ENCODE data around the gene ECT2L. TPM values are rescaled to one million over a fixed set of nuclear protein-coding genes. Genes with fewer than 3 reads are reported as not detected.

Gene ECT2L, protein sequence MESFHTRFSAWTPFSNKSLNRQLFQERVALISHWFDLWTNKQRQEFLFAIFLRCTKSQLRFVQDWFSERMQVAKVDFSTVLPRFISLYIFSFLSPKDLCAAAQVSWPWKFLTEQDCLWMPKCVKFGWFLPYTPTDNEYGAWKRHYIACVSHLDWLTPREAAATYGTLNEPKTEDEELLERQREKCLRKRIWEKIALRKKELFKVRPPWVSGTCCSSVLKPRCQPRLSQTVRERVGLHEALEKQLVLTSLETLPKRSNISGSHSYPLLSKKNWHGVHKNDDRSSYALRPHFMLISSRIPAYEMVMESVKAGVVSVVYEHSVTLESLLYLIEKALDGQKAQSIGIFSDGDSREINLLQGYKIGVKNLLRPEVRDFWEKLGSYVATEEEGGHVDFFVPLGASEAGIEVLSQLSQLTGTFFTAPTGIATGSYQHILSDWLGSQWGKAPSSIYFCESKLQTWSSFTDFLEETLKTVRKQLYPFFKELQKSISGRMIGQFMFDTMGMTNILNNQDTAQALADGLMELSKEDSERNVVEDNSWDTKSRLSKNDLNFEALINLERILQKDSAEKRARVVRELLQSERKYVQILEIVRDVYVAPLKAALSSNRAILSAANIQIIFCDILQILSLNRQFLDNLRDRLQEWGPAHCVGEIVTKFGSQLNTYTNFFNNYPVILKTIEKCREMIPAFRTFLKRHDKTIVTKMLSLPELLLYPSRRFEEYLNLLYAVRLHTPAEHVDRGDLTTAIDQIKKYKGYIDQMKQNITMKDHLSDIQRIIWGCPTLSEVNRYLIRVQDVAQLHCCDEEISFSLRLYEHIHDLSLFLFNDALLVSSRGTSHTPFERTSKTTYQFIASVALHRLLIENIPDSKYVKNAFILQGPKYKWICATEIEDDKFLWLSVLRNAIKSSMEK
- not detected in 2 replicates for total RNA-seq (2014; rRNA removed; shearing (Covaris generic))

DNA sequence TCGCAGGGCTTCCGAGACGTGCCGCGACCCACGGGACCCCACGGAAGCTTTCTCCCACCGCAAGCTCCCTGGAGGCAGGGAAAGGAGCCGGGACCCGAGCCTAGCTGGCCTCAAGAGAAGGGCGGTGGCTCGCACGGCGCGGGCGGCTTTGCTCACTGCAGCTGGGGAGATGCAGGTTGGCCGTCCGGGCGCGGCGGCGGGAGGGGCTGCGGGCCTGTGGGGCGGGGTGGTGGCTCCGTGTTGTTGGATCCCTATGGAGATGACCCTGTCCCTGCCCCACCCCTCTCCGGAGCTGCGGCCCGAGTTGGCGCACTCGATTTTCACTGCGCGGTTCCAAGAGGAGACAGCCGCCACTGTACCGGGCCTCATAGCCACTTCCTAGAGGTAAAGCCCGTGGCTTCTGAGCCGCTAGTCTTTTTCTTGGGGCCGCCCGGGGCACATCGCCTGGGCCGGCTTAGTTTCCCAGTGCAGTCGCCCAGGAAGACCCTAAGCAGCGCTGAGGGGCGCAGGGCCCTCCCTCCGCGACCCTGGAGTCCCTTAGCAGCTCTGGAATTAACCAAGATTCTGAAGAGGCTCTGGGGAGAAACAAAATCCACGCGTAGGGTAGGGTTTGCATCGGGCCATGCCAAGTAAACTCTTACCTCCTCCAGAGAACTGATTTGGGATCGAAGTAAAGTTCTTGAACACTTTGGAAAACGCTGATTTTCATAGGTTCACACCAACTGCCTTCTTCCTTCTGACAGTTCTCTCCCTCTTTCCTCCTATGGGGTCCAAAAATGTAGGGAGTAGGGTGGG, at the start of gene ECT2L:
Gene ECT2L (plus strand): TSS at position 279 of the 795 bp plus-strand sequence. CDS start 17,188 bp downstream, outside the sequence.
- Histone ChIP-seq H3K27me3 (replicated peaks) (no peaks in the 10 kb centered on the region), H3K9me3 (replicated peaks) (no peaks in the 10 kb centered on the region), H3K36me3 (no peaks in the 10 kb centered on the region), H3K4me1 (replicated peaks) (no peaks in the 10 kb centered on the region), H3K4me3 (no peak within 1 kb of the TSS), H3K27ac (no peak within 1 kb of the TSS)
- no peak for DNase-seq (ENCODE audit: low read depth in 1 of 2, low spot score in 2 of 2)

DNA sequence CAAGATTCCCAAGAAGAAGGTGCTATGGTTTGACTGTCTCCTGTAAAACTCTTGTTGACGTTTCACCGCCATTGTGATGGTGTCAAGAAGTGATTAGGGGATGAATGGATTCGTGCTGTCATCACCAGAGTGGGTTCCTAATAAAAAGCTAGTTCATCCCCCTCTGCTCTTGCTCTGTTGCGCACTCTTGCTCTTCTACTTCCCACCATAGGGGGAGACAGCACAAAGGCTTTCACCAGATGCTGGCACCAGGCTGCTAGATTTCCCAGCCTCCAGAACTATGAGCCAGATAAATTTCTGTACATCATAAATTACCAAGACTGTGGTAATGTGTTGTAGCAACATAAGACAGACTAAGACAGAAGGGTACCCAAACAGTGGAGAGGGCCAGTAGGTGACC, 43.9 kb upstream of the ECT2L start:
- Histone ChIP-seq H3K36me3 (no peaks in the 10 kb centered on the region), H3K27ac (no peak overlapping the region), H3K4me1 (replicated peaks) (no peaks in the 10 kb centered on the region), H3K9me3 (replicated peaks) (0 out of 2 replicates have a peak, but pooled peaks cover 3% of the 10 kb centered on the region), H3K4me3 (no peak overlapping the region), H3K27me3 (replicated peaks) (no peaks in the 10 kb centered on the region)
- no peak for DNase-seq (ENCODE audit: low read depth in 1 of 2, low spot score in 2 of 2)

DNA sequence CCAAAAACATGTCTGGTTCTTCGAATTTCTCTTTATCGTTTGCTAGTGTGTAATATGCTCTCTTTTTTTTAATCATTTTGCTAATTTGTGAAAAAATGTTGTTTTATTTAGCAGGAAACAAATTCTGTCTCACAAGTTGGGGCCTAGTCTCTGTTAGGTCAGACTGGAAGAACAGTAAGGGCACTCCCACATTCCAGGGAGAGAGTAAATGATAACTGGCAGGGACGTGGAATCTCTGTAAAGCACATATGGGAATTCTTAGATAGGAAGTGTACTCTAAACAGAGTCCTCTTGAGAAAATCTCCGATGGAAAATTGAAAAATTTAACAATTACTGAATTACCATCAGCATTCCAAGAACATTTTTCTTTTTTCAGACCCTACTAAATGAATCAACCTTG, 38.8 kb upstream of the ECT2L start:
- Histone ChIP-seq H3K27ac (no peak overlapping the region), H3K4me1 (replicated peaks) (no peaks in the 10 kb centered on the region), H3K36me3 (no peaks in the 10 kb centered on the region), H3K4me3 (no peak overlapping the region), H3K9me3 (replicated peaks) (no peaks in the 10 kb centered on the region), H3K27me3 (replicated peaks) (no peaks in the 10 kb centered on the region)
- no peak for DNase-seq (ENCODE audit: low read depth in 1 of 2, low spot score in 2 of 2)

DNA sequence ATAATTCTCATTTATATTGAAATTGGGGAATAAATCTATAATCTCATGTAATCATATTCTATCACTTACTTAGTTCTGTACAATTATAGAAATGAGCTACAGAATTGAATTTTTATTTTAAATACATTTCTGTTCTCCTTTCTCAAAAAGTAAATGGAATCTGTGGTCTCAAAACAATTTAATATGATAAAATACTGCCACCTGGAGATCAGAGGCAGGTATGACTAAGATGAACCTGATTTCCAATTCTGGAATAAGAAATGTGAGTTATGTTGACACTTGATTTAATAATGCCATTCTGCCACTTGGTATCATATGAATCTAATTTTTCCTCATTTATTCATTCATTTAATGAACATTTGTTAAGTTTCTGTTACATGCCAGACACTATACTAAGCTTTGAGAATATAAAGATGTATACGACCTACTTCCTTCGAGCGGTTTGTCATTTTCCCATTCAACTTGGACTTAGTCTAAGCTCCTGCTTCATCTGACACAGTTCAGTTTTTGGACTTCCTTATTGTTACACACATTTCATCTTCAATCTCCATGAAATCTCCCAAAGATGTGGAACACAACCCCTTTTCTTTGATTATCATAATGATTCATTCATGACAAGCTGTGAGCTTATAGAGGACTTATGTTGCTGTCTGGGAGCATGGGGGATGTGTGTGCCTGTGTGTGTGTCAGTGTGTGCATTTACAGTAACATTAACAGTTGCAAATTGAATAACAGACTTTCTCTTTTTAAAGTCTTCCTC, 29.8 kb upstream of the ECT2L start:
- no peaks in the 10 kb centered on the region for H3K36me3 ChIP-seq
- no peaks in the 10 kb centered on the region for H3K9me3 ChIP-seq (replicated peaks)
- no peaks in the 10 kb centered on the region for H3K27me3 ChIP-seq (replicated peaks)
- H3K4me1 ChIP-seq (replicated peaks) = no peaks in the 10 kb centered on the region
- DNase-seq (ENCODE audit: low read depth in 1 of 2, low spot score in 2 of 2) = peak in 1 of 2 experiments; percentile 12
- H3K4me3 ChIP-seq = no peak overlapping the region
- no peak overlapping the region for H3K27ac ChIP-seq

DNA sequence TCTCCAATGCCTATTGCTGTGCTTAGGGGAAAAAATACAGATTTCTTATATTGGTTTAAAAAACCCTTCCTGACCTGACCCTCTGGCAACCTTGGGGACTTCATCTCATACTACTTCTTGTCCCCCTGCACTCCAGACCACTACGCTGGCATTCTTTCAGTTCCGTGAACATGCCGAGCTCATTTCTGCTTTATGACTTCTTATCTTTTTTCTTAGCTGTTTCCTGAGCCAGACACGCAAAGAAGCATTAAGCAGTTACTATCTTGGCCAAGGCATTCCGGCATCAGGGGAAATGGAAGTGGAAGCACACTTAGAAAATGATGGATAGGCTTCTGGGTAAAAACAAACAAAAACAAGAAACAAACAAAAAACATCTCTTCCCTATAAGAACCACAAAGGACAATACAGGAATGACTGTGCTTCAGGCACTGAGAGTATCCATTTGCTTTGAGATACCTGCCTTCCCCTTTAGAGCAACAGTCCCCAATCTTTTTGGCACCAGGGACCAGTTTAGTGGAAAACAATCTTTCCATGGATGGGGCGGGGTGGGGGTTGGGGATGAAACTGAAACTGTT, 26.7 kb upstream of the ECT2L start:
- Histone ChIP-seq H3K27ac (no peak overlapping the region), H3K27me3 (replicated peaks) (no peaks in the 10 kb centered on the region), H3K4me1 (replicated peaks) (peaks cover 4% of the 10 kb centered on the region; the same call in 1 of the 2 replicates), H3K36me3 (no peaks in the 10 kb centered on the region), H3K4me3 (no peak overlapping the region), H3K9me3 (replicated peaks) (no peaks in the 10 kb centered on the region)
- no peak for DNase-seq (ENCODE audit: low read depth in 1 of 2, low spot score in 2 of 2)

DNA sequence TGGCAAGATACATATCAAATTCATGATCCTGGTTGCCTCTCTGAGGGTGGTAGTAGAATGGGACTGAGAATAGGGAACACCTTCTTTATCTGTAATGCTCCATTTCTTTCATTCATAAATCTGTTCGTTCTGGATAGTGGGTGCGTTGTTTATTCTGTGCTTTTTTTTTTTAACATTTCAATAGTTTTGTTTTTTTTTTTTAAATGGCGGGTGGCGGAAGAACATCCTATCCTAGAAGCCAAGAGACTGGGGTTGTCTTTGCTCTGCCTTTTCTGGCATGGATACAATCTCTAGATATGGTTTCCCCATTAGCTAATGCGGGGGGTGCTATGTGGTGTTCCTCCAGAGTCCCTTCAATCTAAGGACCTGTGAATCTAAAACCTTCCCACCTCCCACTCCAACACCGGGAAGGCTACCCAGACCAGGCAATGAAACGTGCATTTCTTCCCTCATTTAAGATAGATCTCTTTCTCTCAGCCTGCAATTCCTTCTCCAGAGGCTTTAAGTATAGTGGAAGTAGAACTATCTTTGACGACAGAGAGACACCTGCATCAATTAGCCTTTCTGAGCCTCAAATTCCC, 23.2 kb upstream of the ECT2L start:
- H3K4me1 ChIP-seq (replicated peaks) = peaks cover 4% of the 10 kb centered on the region; the same call in 1 of the 2 replicates
- H3K27ac ChIP-seq = peak overlapping the region; percentile 96
- H3K27me3 ChIP-seq (replicated peaks) = no peaks in the 10 kb centered on the region
- H3K36me3 ChIP-seq = no peaks in the 10 kb centered on the region
- no peak for DNase-seq (ENCODE audit: low read depth in 1 of 2, low spot score in 2 of 2)
- no peaks in the 10 kb centered on the region for H3K9me3 ChIP-seq (replicated peaks)
- peak overlapping the region; percentile 79 for H3K4me3 ChIP-seq

DNA sequence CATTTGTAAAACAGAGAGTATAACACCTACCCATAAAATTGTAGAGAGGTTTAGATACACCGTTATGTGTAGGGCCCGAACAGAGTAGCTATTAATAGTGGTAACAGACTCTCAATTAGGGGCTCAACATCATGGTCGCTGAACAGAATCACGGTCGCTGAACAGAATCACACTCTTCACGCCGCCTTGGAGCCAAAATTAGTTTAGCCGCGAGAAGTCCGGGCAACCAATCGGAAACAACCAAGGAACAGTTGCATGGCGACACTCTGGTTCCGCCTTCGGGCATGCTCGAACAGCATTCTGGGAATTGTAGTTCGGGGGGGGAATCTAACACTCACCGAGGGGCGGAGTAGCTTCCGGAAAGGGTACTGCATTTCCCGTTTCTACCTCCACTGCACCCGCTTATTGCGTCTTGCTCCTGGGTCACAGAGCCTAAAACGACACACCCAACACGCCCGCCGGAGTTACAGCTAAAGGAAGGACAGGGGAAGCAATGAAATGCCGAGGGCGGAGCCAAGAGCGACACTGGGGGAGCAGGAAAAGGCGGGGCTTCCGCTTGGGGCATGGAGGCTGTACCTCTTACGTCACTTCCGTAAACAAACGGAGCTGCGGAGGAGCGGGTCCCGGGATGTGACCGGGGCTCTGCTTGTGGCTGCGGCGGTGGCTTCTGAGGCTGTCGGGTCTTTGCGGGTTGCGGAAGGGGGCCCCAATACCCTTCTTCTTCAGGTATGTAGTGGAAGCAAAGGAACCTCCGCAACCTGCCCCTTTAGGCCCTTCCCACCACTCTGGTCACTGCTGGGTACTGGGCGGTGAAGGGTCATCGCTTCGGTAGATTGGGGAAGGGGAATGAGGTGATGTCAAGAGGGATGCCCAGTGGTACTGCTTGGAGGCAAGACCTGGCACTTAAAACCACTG, 22.5 kb upstream of the ECT2L start, which contains the start of gene CCDC28A:
Gene CCDC28A (plus strand): TSS at position 593 of the 915 bp plus-strand sequence. CDS start 2,352 bp downstream, outside the sequence.
- H3K9me3 ChIP-seq (replicated peaks) = no peaks in the 10 kb centered on the region
- peak within 1 kb of the TSS; percentile 79 for H3K4me3 ChIP-seq
- peak within 1 kb of the TSS; percentile 96 for H3K27ac ChIP-seq
- peak; percentile 94 to 99 for DNase-seq (ENCODE audit: low read depth in 1 of 2, low spot score in 2 of 2)
- no peaks in the 10 kb centered on the region for H3K36me3 ChIP-seq
- no peaks in the 10 kb centered on the region for H3K27me3 ChIP-seq (replicated peaks)
- peaks cover 4% of the 10 kb centered on the region; the same call in 1 of the 2 replicates for H3K4me1 ChIP-seq (replicated peaks)

DNA sequence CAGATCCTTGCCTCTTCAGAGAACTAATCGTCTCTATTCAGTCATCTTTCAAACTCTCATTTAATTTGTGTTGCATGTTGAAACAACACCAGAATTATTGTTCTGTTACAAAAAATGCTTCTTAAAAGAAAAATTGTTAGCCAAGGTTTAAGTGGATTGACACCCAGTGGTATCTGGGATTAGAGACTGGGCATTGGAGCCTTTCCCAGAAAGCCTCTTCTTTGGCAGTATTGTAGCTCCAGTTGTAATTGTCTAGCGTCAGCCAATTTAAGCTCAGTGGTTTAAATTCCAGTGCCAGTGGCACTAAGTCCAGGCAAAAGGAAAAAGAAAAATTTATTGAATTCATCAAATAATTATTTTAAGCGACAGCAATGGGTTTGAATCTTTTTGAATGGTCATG, 21.5 kb upstream of the ECT2L start:
- no peaks in the 10 kb centered on the region for H3K9me3 ChIP-seq (replicated peaks)
- no peak for DNase-seq (ENCODE audit: low read depth in 1 of 2, low spot score in 2 of 2)
- no peak overlapping the region for H3K27ac ChIP-seq
- H3K4me3 ChIP-seq = peak overlapping the region; percentile 79
- H3K36me3 ChIP-seq = no peaks in the 10 kb centered on the region
- no peaks in the 10 kb centered on the region for H3K27me3 ChIP-seq (replicated peaks)
- peaks cover 4% of the 10 kb centered on the region; the same call in 1 of the 2 replicates for H3K4me1 ChIP-seq (replicated peaks)

DNA sequence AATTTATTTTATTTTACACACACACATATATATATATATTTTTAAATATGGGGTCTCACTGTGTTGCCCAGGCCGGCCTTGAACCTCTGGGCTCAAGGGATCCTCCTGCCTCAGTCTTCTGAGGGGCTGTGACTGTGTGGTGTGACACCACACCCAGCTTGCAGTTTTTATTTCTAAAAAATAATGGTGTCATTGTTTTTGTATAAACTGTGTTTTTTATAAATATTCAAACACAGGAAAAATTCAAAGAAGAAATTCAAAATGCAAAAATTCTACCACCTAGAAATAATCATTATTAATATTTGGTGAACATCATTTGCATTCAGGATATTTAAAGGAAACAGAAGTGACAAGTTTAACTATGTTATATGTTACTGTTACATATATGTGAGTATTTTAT, 19.2 kb upstream of the ECT2L start:
- DNase-seq (ENCODE audit: low read depth in 1 of 2, low spot score in 2 of 2) = no peak
- peaks cover 4% of the 10 kb centered on the region; the same call in 1 of the 2 replicates for H3K4me1 ChIP-seq (replicated peaks)

DNA sequence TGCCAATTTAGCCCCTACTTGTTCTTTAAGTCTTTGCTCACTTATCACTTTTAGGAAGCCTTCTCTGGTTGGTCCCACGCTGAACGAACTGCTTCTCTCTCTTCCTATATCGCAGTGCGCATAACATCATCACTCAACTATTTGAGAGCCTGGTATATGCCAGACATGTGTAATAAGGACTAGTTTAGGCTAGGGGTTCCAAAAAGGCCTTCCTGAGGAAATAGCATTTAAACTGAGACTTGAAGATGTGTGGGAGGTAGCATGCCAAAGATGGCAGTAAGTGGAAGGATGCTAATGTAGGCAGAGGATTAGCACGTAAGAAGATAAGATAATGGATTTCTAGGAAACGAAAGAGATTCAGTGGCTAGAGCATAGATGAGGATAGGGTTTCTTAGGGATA, 17.6 kb upstream of the ECT2L start:
- no peaks in the 10 kb centered on the region; the same call in 1 of the 2 replicates for H3K4me1 ChIP-seq (replicated peaks)
- no peaks in the 10 kb centered on the region for H3K9me3 ChIP-seq (replicated peaks)
- H3K27ac ChIP-seq = no peak overlapping the region
- H3K4me3 ChIP-seq = no peak overlapping the region
- DNase-seq (ENCODE audit: low read depth in 1 of 2, low spot score in 2 of 2) = no peak
- no peaks in the 10 kb centered on the region for H3K27me3 ChIP-seq (replicated peaks)
- peaks cover 5% of the 10 kb centered on the region; the same call in 1 of the 2 replicates for H3K36me3 ChIP-seq

More for the DNA sequence above, 19.2 kb upstream of the ECT2L start:
- Histone ChIP-seq H3K27me3 (replicated peaks) (no peaks in the 10 kb centered on the region), H3K36me3 (no peaks in the 10 kb centered on the region), H3K9me3 (replicated peaks) (no peaks in the 10 kb centered on the region), H3K27ac (no peak overlapping the region), H3K4me3 (no peak overlapping the region)

DNA sequence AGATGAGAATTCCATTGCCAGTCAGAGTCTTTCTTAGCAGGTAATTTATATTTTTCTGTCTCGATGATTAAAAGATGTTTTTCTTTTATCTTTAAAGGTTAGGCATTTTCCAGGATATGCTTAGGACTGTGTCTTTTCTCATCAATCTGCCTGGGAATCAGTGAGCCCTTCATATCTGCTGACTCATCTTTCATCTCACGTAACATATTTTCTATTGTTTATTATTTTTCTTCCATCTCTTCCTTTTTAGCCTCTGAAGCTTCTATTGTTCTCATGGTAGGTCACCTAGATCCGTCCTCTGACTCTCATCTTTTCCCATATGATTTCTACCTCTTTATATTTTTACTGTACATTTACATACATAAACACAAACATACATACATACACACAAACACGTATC, 13.6 kb upstream of the ECT2L start:
- H3K27me3 ChIP-seq (replicated peaks) = no peaks in the 10 kb centered on the region
- no peaks in the 10 kb centered on the region for H3K9me3 ChIP-seq (replicated peaks)
- H3K4me3 ChIP-seq = no peak overlapping the region
- no peak overlapping the region for H3K27ac ChIP-seq
- H3K36me3 ChIP-seq = peaks cover 5% of the 10 kb centered on the region
- H3K4me1 ChIP-seq (replicated peaks) = no peaks in the 10 kb centered on the region
- DNase-seq (ENCODE audit: low read depth in 1 of 2, low spot score in 2 of 2) = no peak
